Lung (tissue), 12 donors: ENCODE measurements around the gene MFSD6L. TPM values are rescaled to one million over a fixed set of nuclear protein-coding genes. Genes with fewer than 3 reads are reported as not detected.

Experiments used
- ATAC-seq: fragments of 200-7000 bp; cut with Tn5 transposase; one replicate; pipeline ENCODE4 v1.9.1; 2020; ENCODE audit warnings: moderate number of reproducible peaks; ENCODE audit not compliant: insufficient read depth, low FRiP score
- DNase-seq, 3 donors: peaks; one replicate each; pipeline ENCODE4 v3.0.0-alpha.2; 2013 to 2017
- H3K27ac ChIP-seq, 2 donors: one replicate each; pipeline ENCODE4 v1.5.1; 2013; ENCODE audit warnings: mild to moderate bottlenecking in 2 of 2, moderate library complexity in 2 of 2, control low read depth in 1 of 2, inconsistent platforms in 1 of 2, low read depth in 1 of 2, low read length in 1 of 2
- H3K27me3 ChIP-seq, 3 donors: one replicate each; pipeline ENCODE4 v1.5.1; 2013; ENCODE audit warnings: low read length in 2 of 3; ENCODE audit not compliant: control insufficient read depth in 3 of 3, insufficient read depth in 3 of 3
- H3K36me3 ChIP-seq, 4 donors: one replicate each; pipeline ENCODE4 v1.5.1; 2013; ENCODE audit warnings: low read length in 4 of 4, mild to moderate bottlenecking in 1 of 4, moderate library complexity in 1 of 4; ENCODE audit not compliant: control insufficient read depth in 4 of 4, insufficient read depth in 4 of 4
- H3K4me1 ChIP-seq, 5 donors: one replicate each; pipeline ENCODE4 v1.5.1; 2013; ENCODE audit warnings: low read length in 5 of 5, mild to moderate bottlenecking in 2 of 5, moderate library complexity in 1 of 5; ENCODE audit not compliant: control insufficient read depth in 5 of 5, insufficient read depth in 5 of 5
- H3K4me3 ChIP-seq: one replicate; pipeline ENCODE4 v1.5.1; 2013; ENCODE audit warnings: mild to moderate bottlenecking, control low read depth, moderate library complexity
- H3K9ac ChIP-seq, 2 donors: one replicate each; pipeline ENCODE4 v1.5.1; 2013; ENCODE audit warnings: low read length in 2 of 2, control low read depth in 1 of 2; ENCODE audit not compliant: insufficient read depth in 1 of 2
- H3K9me3 ChIP-seq, 4 donors: one replicate each; pipeline ENCODE4 v1.5.1; 2013; ENCODE audit warnings: low read length in 3 of 4, mild to moderate bottlenecking in 1 of 4, moderate library complexity in 1 of 4; ENCODE audit not compliant: control insufficient read depth in 4 of 4, insufficient read depth in 3 of 4
- WGBS, 2 donors: extraction: QIAGEN DNeasy Blood & Tissue Kit; methylation state at CpG; one replicate each; pipeline ENCODE4 v1.1.7; 2013; 5-methylcytosine and 5-hydroxymethylcytosine counted together
- polyA plus RNA-seq, 2 donors: library from polyadenylated mRNA; stranded (reverse); fragments of 200-250 nt; gene quantifications; one replicate each; pipeline ENCODE4 v1.2.1, GENCODE V29; 2013
- total RNA-seq, 2 donors: library from RNA; depleted of rRNA in 1 of 2; stranded (reverse); fragments of >200 nt in 1 of 2; gene quantifications; one replicate each; pipeline ENCODE4 v1.2.1, GENCODE V29; 2014 to 2021
- TF ChIP-seq, protein P1 (sequence below): IDR thresholded peaks from 2 replicates; pipeline ENCODE4 v1.5.1; 2012; ENCODE audit warnings: mild to moderate bottlenecking; ENCODE audit errors: control extremely low read depth, extremely low read depth
- donor health status: control.
- donor health status: control.
- donor health status: Bipolar disorder and iron deficiency.
- donor health status: healthy.
- donor health status: DM: yes; HTN: yes; CAD: no.

MFSD6L gene
- total and polyA plus RNA-seq, 4 donors: 0.68 to 2.1 (median 1.1) TPM

DNA sequence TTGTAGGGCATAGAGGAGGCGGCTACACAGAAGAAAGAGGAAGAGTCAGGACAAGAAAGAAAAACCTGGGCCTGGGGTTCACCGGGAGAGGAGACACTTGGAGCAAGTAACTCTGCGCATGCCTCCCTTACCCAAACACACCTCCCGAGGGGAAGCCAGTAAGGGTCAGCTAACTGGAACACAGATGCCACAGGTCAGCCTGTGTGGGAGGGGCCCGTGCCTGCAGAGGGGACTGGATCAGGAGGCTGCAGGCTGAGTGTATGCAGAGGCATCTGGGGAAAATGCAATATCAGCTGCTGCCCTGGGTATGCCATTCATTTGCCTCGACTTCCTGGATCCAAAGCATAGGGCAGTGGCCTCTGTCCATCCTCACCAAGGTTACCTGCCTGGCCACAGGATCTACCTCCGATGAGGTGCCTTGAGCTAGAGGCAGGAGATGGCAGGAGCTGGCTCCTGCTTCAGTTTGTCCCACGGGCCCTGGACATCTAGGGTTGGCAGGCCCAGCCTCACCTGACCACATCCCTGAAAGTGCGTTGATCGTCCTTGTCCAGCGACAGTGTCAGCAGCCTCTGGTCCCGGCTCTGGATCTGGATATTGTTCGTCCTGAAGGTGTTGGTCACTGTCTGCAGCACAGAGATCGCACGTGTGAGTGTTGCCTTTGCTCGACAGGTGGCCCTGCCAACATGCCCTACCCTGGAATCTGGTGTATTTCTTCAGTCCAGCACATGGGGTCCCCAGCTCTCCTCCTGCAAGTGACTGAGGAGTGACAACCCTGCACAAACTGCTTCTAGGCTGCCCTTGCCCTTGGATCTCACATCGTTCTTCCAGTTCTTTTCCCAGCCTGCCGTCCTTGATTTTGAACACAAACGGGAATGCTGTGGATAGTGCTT lies 4.6 kb upstream of the MFSD6L start:
- TF ChIP-seq, protein P1, sequence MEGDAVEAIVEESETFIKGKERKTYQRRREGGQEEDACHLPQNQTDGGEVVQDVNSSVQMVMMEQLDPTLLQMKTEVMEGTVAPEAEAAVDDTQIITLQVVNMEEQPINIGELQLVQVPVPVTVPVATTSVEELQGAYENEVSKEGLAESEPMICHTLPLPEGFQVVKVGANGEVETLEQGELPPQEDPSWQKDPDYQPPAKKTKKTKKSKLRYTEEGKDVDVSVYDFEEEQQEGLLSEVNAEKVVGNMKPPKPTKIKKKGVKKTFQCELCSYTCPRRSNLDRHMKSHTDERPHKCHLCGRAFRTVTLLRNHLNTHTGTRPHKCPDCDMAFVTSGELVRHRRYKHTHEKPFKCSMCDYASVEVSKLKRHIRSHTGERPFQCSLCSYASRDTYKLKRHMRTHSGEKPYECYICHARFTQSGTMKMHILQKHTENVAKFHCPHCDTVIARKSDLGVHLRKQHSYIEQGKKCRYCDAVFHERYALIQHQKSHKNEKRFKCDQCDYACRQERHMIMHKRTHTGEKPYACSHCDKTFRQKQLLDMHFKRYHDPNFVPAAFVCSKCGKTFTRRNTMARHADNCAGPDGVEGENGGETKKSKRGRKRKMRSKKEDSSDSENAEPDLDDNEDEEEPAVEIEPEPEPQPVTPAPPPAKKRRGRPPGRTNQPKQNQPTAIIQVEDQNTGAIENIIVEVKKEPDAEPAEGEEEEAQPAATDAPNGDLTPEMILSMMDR: no peak
- no peak for ATAC-seq
- Histone ChIP-seq H3K9ac (no peak overlapping the region), H3K27ac (no peak overlapping the region), H3K27me3 (peaks cover 0 to 31% (median 0%) of the 10 kb centered on the region in 3 donors), H3K4me3 (no peak overlapping the region), H3K9me3 (no peaks in the 10 kb centered on the region), H3K4me1 (peaks cover 0 to 2% (median 0%) of the 10 kb centered on the region in 5 donors), H3K36me3 (no peaks in the 10 kb centered on the region)
- WGBS, 2 donors: 77 to 88% methylated on average over 19 of the region's 19 CpGs
- DNase-seq: peak in 1 of 3 donors; percentile 28

DNA sequence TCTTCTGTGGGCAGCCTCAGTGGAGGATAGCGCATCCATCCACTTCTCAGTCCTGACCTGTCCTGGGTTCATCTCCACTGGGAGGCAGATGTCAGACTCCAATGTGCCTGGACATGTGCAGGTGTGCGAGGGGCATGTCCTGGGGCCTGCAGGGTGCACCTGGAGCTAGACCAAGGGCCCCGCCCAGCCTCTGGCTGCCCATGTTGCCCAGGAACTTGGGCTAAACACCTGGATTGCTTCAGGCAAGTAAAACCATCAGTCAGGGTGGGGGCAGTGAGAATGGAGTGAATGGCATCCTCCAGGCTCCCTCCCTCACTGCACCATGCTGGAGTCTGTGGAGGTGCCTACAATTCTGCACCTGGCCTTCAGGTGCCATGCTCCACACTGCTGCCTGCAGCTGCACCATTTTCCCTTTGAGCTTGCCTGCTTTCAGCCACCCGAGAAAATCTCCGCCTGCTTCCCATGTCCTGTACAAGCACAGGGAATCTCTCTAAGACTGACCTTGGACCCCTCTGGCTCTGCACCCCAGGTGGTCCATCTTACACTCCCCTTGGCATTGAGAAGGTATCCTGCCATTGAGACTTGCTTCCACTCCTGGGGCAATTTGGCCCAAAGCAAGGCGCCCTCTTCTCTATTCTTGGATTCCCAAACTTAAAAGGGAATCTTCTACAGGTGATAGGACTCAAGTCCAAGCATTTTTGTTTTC lies 2.1 kb upstream of the MFSD6L start:
- Histone ChIP-seq H3K27ac (no peak overlapping the region), H3K36me3 (no peaks in the 10 kb centered on the region), H3K9ac (no peak overlapping the region), H3K4me1 (peaks cover 0 to 2% (median 0%) of the 10 kb centered on the region in 5 donors), H3K4me3 (no peak overlapping the region), H3K27me3 (peaks cover 0 to 42% (median 3%) of the 10 kb centered on the region in 3 donors), H3K9me3 (no peaks in the 10 kb centered on the region)
- 91 to 97% methylated on average over 6 of the region's 6 CpGs for WGBS, 2 donors
- DNase-seq (no peak), ATAC-seq (no peak)
- TF ChIP-seq, protein P1: no peak

- TF ChIP-seq, protein P1: no peak
- Histone ChIP-seq H3K9ac (no peak overlapping the region), H3K4me3 (no peak overlapping the region), H3K4me1 (peaks cover 0 to 2% (median 0%) of the 10 kb centered on the region in 5 donors), H3K9me3 (no peaks in the 10 kb centered on the region), H3K36me3 (no peaks in the 10 kb centered on the region), H3K27ac (no peak overlapping the region), H3K27me3 (peaks cover 0 to 38% (median 5%) of the 10 kb centered on the region in 3 donors)
- DNase-seq (no peak), ATAC-seq (no peak)
- 86 to 96% methylated on average over 2 of the region's 2 CpGs for WGBS, 2 donors
Measured at GRCh38 chr17:8800656-8801055, 1.5 kb upstream of the MFSD6L start.
